NCI-H146 (cell line): ENCODE results near the gene CPVL.
A peak's percentile ranks its signal among the peaks of the same experiment; 100 is the strongest.
"Not testable (repeated sequence)": the region's sequence is repeated elsewhere in the genome, so short reads cannot be mapped to it uniquely, and the experiment has no call there.

Source experiments
- DNase-seq: peaks from one replicate; lab custom pipeline; 2025; lab: John Stamatoyannopoulos, UW

Gene CPVL

GRCh38 chr7:29119538-29119937 lies 26.8 kb downstream of the CPVL start:
- no peak for DNase-seq

- no peak for DNase-seq
Observed at GRCh38 chr7:29116361-29117200, 29.8 kb downstream of the CPVL start.

DNA sequence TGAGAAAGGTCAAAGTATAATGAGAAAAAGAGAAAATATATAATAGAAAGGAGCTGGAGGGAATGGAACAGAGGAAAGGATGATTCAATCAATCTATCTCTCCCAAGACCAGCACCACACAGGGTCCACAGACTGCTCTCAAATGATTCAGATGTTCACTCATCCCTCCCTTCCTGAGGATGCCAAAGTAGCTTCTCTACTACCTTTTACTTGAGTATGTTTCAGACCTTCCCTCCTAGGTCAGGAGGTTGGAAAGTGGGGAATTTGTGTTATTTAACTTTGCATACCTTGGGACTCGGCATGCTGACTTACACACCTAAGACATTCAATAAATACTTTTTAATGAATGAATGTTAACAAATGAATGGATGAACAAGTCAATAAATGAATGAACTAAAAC lies 30.6 kb downstream of the CPVL start:
- no peak for DNase-seq

- no peak for DNase-seq
Observed at GRCh38 chr7:29115130-29115687, 31.1 kb downstream of the CPVL start.

GRCh38 chr7:29114266-29114665 lies 32.1 kb downstream of the CPVL start:
- DNase-seq: not testable (repeated sequence)

- DNase-seq: peak; percentile 23
Observed at GRCh38 chr7:29113384-29114102, 32.8 kb downstream of the CPVL start.

DNA sequence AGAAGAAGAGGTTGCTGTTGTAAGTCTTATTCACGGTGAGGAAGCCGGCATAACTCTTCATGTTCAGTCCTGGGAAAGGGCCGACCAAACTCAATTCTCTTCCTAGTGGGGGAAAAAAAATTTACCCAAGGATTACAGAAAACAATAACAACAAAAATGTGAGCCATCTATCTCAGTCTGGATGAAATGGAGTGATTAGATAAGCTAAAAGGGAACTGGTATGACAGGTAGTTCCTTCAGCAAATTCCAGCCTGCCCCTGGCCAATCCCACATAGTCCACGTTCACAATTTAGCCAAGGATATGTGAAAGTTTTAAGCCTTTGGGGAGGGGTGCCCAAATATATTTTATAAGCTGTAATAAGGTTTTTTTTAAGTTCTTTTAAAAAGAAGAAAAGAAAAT lies 33.6 kb downstream of the CPVL start:
- DNase-seq: no peak

DNA sequence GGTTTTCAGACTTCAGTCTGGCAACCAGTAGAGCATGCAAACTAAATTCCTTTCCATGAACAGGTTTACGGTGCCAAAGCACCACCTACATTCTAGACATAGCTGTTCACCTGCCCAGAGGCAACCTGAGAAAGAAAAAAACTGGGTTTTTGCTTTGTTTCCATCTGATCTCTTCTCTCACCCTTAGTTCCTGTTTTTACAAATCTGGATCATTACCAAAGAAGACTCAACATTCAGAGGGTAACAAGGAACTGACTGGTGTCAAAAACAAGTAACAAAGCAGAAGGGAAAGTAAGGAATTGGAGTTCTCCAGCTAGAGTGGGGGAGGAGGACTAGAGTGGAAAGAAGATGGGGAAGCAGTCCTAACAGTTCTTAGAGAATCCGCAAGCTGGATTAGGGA lies 36.4 kb downstream of the CPVL start:
- no peak for DNase-seq

DNA sequence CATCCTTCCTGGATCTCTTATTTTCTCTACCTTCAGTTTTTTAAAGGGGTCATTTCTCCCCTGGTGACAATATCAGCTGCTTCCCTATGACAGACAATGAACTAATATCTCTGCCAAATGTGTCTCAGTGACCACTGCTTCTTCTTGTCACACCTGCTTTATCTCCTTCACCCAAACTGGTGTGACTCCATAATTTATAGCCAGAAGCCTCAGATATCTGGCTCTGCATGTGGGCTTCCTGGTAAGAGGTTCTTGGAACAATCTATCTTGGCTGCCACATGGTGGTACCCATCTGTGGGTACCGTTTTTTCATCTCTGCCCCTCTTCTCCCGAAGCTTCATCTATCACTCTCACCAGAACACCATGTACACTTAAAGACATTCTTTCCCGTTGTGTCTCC lies 37.0 kb downstream of the CPVL start:
- no peak for DNase-seq

DNA sequence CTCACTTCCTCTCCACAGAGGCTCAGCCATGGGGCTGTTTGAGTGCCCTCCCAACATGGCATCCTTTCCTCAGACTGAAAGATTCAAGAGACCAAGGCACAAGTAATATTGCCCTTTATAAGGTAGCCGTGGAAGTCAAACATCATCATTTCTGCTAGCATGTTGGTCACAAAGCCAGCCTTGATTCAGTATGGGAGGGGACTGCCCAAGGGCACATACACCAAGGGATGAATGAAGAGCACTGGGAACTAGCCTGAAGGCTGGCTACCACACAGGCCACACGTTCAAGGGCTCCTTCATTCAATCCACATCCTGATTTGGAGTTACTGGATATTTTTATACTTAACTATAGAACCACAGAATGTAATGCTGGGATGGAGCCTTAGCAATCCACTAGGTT lies 39.3 kb downstream of the CPVL start:
- DNase-seq: no peak

GRCh38 chr7:29106669-29106988 lies 39.7 kb downstream of the CPVL start:
- no peak for DNase-seq

GRCh38 chr7:29105752-29106668 lies 40.3 kb downstream of the CPVL start:
- peak; percentile 63 for DNase-seq

- DNase-seq: no peak
Observed at GRCh38 chr7:29105191-29105590, 41.1 kb downstream of the CPVL start.

- DNase-seq: peak; percentile 65
Observed at GRCh38 chr7:29102558-29103151, 43.7 kb downstream of the CPVL start.

DNA sequence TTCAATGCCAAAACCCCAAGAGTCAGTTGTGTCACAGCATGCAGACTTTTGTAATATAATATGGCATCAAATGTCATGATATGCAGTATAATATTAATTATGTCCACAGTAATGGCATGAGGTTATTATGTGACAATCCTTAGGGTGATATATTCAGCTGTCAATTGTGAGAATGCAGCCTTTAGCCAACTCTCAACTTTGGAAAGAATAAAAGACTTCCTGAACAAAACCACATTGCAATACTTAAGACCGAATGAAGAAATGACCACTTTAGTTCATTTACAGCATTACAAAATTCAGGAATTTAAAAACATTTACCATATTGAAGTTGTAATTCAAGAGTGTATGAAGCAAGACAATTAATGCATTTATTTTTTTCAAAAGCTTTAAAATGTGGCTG lies 45.4 kb downstream of the CPVL start:
- DNase-seq: no peak

DNA sequence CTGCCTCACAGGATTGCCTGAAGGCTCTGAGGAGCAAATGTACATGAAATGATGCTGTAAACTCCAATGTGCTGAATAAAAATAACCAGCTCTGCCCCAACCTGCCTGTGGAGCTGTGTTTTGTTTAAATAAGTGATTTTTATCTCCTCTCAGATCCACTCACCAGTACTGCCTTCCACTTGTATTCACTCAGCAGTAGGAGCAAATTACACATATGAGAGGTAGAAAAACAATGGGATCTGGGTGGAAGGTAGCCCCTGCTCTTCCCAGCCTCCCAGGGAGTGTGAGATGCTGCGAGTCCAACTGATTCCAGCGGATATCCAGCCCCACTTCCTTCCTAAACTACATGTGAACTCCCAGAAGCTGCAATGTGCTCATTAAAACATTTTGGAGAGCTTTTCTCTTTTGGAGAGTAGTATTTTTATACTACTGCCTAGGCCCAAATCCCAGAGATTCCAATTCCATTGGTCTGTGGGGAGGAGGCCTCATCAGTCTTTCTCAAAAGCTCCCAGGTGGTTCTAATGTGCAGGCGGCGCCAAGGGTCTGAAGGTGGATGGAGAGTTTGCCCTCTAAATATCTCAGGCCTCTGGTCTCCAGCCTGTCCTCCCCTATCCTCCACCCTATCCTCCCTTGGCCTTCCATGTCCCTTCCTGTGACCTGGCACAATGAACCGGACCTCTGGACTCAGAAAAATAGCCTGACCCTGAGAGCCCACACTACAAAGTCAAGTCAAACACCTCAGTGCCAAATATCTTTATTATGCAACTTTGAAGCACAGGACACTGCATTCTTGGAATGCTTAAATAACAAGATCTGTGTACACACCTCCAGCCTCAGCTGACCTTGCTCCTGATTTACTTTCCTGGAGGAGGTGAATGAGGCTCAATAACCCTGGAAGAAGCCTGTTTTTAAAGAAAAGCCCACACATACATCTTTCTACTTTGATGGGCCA lies 46.2 kb downstream of the CPVL start:
- no peak for DNase-seq

- DNase-seq: no peak
Observed at GRCh38 chr7:29096446-29096730, 49.9 kb downstream of the CPVL start.

GRCh38 chr7:29095631-29096445 lies 50.5 kb downstream of the CPVL start:
- DNase-seq: no peak

GRCh38 chr7:29093091-29093490 lies 53.2 kb downstream of the CPVL start:
- DNase-seq: not testable (repeated sequence)

- DNase-seq: no peak
Observed at GRCh38 chr7:29091715-29092114, 54.6 kb downstream of the CPVL start.
